GM19438 (cell line): ENCODE measurements around the gene SIGLEC6.

Experiments used
- ATAC-seq: cut with Tn5 transposase; IDR thresholded peaks from one replicate; pipeline ENCODE4 v1.9.1; 2021; ENCODE audit warnings: low read depth; ENCODE audit not compliant: unreplicated experiment

The SIGLEC6 gene

DNA sequence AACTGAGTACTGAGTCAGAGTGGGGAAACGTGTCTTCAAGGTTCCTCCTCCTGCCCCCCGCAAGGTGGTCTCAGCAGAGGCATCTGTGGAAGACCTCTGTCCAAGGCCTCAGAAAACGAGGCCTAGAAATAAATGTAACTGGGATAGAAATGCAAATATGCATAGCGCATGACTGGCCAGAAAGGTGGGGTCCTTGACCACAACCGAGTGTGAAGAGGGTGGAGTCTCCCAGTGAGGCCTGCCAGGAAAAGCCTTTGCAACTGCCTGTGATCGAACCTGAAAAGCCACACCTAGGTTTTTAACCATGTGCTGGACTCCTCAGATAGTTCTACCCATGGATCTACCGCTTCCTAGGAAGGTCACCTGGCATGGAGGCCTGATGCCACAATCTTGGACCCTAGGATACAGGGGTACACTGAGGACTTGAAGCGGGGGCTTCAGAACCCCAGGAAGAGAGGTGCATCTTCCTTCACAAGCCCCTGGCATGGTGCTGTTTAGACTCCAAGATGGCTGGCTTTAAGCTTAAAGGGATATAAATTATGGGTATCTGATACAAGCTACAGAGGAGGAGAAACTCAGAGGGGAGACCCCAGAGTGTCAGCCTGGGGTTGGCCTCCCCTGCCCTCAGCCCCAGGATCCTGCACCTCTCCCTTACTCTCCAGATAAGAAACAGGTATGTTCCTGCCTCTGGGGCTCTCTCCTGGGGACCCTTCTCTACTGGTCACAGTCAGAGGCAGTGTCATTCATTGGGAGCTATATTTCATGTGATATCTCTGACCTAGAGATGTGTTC is 18.3 kb upstream of the SIGLEC6 start:
- no peak for ATAC-seq

DNA sequence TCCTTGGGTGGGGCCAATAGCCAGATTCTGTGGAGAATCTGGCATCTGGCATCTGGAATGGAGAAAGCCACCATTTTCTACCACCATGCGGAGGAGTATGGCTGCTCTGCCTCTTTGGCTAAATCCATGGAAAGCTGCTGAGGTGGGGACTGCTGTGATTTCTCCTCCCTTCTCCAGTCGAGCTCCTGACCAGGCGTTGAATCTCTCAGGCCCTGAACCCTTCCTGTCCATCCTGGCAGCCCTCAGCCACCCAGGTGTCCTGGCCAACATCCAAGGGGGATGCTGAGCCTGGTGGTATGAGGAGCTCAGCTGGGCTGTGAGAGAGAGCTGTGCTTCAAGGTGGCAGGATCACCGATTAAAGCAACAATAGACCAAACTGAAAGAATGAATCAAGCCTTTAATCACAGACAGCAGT is 17.4 kb upstream of the SIGLEC6 start:
- ATAC-seq, result no peak

DNA sequence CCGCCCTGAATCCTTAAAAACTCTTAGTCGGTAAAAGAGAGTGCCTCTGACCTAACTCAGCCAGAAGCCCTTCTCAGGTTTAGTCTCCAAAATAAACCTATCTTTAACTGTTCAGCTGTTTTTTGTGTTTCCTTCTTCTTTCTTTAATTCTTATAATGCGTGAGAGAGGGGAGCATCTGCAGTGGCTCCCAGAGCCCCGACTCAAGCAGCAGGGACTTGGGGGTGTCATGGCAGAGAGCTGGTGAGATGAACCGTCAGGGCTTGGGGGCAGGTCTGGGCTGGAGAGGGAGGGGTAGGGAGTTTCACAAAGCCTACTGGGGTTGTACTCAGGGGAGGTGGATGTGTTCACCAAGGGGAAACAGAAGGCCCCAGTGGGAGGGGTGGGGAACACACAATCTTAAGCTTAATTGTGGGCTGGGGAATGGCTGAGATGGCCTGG is 16.8 kb upstream of the SIGLEC6 start:
- no peak for ATAC-seq

DNA sequence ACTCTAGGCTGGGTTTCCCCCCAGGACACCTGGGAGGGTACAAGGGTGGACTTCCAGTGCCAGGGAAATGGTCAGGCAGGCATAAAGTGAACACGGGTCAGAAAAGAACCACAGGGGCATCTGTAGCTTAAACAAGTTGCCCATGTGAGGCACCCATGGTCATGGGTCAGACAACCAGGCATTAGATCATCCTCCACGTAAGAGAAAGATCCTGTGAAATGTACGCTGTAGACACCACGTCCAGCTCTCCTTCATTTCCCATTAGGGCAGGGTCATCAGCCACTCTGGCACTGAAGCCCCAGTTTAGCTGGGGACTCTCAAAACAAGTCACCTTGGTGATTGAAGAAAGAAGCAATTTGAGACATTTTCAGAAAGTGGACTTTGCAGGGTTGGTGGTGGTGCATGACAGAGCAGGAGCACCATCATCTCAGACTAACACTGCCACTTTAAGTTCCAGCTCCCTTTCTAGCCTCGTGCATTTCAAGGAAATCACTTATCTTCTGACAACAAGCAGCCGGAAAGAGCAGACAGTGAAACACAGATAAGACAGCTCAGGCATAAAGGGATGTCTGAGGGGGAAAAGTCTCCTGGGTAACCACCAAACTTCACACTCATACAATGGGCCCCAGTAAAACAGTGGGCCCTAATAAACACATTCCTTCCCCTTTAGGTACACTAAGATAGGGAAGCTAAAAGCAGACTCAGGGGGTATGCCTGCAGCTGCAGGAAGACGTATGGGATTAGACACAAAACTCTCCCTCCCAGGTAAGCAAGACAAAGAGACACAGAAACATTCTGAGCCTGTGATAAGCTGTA is 16.1 kb upstream of the SIGLEC6 start:
- no peak for ATAC-seq

DNA sequence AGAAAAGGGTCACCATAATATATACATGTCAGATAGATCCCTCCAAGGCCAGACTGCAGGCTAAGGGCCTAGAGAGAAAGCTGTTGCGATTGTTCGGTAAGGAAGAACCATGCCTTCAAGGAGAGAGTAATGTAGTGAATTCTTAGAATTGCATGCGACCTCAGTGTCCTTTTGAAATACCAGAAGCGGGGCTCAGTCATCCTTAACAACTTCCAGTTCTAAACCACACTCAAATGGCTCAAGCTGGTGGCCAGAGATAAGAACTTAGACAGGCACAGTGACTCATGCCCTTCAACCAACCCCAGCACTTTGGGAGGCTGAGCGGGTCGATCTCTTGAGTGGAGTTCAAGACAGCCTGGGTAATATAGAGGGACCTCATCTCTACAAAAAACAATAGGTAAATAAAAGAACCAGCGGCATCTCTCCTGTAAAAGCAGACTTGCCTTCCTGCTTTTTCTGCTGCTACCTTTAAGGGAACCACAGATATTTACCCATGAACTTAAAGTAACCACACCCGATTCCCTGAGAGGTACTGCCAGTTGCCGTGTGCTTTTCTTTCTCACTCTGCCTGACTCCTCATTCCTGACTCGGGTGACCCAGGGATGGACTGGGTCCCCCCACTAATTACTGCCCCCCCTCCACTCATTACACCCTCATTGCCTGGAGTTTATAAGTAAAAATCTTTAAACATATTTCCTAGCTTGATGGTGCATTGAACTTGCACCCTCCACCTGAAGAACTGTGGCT is 15.4 kb upstream of the SIGLEC6 start:
- ATAC-seq, result no peak

DNA sequence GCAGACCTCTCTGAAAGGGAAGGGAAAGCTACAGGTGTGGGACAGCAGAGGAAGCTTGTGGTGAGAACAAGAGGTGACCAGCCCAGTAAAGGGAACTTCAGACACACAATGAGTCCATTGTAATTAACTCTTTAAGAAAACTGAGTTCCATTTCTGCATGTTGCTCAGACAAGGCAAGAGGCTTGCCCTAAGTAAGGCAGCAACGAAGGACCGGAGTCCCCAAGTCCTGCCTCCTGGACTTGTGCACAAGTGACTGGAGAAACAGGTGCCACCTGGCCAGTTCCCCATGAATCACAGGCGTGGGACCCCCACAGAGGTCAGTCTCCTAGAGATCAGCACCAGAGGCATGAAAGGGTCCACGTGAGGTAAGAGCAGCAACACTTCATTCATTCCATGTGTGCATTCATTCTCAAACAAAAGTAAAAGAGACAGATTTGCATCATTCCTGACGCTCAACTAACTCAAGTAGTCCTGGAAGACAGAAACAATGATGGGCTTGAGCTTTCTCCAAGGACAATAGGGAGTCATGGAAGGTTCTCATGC is 14.7 kb upstream of the SIGLEC6 start:
- no peak for ATAC-seq

DNA sequence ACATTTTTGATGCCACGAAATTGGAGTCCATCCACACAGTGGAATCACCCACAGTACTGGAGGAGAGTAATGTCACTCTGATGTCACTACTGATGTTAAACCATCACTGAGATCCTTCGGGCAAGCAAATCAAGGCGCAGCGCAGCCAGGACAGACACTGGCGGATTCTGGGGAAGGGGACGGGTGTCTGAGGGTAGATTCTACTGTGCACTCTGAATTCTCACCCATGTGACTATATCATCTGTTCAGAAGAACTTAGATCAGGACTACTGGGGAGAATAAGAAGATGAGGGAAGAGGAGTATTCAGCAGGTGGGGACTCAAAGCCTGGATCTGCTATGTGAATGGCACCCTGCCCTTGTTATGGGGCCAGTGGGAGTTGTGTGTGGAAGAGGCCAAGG is 12.6 kb upstream of the SIGLEC6 start:
- ATAC-seq, result no peak

DNA sequence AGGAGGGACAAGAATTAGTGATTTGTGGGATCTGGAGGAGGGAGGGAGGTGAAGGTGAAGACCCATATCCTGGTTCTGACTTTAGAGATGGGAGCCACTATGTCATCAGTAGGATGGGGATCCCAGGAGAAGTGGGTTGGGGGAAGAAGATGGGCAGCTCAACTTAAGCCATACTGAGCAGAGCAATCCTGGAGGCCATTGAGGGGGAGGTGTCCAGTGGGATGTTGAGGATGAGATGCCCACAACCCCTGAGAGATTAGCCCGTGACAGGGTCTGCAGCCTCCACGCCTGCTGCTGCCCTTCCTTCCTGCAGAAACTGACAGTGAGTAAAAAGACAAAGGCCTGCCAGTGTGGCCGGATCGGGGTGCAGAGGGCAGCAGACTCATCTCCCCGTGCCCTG is 11.2 kb upstream of the SIGLEC6 start:
- no peak for ATAC-seq

DNA sequence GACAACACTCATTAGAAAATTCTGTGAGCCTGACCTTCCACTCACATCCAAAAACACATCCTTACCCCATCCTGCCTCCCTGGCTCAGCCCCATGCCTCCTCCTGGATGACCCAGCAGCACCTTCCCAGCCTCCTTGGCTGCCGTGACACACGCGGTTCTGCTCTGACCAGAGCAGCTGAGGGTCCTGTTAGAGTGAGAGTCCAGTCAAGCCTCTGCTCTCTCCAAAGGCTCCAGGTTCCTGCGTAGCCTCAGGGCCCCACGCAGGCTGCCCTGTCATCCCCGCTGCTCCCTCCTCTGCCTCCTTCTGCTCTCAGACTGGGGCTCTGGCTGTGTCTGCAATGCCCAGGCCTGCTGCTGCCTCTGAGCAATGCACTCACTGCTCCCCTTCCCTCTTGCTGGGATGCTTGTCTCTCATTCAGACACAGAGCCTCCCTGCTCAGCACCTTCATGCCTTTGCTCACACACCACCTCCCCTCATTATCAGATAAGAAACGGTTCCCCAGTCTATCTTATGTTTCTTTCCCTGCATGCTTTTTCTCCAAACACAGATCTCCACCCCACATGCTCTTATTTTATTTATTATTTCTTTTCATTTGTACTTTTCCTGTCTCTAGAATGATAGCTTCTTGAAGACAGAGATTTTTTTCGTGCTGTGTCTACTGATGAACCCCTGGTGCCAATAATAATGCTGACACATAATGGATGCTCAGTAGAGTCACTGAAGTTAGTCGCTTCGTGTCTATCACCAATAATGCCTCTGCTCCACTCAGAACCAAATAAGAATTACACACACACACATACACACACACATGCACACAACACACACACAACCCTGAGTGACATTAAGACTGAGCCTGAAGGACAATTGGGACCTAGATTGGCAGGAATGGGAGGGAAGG is 10.2 kb upstream of the SIGLEC6 start:
- no peak for ATAC-seq

DNA sequence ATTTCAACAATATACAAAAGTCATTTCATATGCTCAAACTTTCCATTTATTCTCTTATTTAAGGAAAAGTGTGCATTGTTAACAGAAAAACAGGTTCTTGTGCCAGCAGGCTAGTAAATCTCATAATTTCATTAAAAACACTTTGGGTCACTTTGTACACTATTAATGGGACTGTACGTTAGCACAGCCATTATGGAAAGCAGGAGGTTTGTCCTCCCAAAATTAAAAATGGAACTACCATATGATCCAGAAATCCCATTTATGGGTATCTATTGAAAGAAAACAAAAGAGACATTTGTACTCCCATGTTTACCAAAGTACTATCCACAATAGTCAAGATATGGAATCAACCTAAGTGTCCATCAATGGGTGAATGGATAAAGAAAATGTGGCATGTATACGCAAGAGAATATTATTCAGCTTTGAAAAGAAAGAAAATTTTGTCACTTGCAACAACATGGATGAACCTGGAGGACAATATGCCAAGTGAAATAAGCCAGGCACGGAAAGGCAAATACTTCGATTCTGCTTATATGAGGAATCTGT is 8.4 kb upstream of the SIGLEC6 start:
- ATAC-seq, result no peak

DNA sequence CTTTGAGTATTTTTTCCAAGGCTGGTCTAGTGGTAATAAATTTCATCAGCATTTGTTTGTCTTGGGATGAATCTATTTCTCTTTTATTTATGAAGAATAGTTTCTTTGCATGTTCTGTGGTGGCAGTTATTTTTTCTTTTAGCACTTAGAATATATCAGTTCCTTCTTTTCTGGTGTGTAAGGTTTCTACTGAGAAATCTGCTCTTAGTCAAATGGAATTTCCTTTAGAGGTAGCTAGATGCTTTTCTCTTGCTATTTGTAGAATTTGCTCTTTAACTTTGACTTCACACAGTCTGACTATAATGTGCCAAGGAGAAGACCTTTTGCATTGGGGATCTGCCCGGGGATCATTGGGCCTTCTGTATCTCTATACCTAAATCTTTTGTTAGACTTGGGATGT is 4.1 kb upstream of the SIGLEC6 start:
- no peak for ATAC-seq

DNA sequence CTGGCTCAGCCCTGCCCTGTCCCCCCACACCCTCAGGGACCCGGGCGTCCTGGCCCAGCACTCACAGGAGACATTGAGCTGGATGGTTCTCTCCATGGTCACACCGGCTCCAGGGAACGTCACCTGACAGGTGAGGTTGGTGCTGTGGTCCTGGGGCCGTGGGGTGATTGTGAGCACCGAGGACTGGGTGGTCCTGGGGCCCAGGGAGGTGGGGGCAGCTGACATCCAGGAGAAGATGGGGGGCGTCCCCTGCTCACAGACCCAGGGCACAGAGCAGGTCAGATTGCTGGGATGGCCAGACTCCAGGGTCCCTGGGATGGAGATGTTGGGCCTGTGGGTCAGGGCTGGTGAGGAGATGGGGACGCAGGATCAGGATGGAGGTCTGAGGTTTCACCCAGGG is 854 bp downstream of the SIGLEC6 start:
- ATAC-seq, result no peak

DNA sequence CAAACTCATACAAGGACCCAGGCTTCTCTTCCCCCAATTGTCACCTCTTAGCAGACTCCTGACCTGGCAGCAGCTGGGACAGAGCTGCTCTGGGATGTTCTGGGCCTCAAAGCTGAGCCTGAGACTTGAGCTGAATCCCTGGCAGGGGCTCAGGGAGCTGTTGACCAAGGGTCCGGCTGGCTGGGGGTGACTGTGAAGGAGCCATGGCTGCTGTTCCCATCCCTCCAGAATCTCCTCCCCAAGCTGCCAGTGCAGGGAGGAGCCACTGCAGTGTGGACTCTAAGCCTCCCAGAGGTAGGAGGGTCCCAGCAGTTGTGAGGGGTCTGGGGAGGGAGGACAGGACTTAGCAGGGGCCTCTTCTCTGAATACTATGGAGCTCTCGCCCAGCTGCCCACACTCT is 2.2 kb downstream of the SIGLEC6 start:
- no peak for ATAC-seq

DNA sequence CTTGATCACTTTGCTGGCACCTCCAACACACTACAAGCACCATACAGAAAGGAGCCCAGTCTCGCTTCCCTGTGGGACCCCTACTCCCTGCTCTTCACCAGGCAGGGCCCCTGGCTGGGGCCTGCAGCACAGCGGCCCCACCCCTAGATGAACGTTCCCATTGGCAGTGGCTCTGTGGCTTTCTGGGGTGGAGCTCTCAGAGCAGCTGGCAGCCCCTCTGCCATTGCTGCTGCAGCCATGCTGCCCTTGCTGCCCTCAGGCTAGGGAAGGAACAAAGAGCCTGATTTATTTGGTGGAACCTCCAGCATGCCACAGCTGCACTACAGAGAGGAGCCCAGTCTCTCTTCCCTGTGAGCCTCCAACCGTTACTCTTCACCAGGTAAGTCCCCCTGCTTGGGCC is 5.8 kb downstream of the SIGLEC6 start:
- ATAC-seq, result no peak

DNA sequence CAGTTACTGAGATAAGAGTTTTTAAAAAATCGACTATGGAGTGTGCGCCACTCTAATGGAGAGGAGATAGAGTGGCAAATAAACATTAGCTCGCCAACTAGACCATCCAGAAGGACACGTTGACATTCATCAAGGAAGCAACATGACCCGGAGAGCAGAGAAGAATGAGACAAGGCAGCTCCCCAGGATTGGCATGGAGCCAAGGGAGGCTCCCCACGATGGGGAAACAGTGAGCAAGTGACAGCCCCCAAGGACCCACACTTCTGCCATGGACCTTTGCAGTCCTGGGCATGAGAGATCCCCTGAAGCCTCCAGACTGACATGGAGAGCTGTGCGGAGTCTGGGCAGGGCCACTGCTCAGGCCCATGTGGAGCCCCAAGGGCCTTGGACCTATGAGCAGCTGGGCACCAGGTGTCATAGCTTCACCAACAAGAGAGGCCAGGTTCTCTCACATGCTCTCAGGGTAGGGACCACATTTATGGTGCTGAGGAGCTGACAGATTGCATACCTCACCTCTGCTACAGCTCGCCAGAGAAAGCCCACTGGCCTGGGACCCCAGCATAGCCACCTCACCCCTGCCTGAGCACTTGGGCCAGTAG is 6.7 kb downstream of the SIGLEC6 start:
- ATAC-seq, result no peak

DNA sequence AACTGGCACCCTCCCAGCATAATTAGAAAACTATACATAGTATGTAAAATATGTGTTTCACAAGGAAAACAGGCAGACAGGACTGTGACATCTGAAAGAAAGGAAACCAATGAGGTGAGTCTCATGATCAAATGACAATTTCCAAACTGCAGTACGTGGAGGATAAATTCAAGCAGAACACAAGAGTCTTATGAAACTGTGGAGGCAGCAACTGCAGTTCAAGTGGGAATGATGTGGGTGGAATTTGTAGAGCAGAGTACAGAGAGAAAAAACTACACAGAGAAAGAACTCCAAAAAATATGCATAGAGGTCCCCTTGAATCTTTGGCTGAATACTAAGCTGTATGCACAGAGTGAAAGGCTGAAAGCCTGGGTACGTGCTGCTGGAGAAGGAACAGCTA is 9.7 kb downstream of the SIGLEC6 start:
- ATAC-seq, result no peak

DNA sequence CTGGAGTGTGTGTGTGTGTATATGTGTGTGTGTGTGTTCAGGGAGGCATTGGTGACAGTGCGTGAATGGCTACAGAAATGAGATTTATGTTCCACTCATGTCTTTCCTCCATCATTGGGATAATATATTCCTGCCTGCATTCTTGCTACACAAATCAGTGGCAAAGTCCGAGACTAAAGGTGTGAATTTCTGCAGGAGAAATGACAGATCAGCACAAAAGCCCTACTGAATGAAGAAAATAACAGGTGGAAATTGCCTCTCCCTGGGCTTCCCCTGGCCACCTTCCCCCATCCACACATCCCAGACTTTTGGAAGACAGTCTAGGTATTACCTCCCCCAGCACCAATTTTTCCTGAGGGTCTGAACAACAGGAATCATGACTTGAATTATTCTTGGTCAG is 10.1 kb downstream of the SIGLEC6 start:
- ATAC-seq, result no peak

DNA sequence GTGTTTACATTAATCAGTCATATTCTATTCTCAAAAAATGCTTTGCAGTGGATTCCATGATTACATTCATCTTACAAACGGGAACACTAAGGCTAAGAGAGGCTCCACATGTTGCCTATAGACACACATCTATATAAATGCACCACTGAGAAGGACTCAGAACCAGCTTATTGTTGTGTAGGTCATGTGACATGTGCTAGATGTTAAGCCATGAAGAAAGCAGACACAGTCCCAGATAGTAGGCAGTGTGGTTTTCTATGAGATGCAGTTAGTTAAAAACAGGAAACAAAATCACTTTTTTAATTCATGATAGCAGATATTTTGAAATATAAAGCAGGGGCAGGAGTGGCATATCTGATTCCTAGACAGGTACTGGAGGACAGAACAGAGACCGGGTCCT is 10.7 kb downstream of the SIGLEC6 start:
- no peak for ATAC-seq

DNA sequence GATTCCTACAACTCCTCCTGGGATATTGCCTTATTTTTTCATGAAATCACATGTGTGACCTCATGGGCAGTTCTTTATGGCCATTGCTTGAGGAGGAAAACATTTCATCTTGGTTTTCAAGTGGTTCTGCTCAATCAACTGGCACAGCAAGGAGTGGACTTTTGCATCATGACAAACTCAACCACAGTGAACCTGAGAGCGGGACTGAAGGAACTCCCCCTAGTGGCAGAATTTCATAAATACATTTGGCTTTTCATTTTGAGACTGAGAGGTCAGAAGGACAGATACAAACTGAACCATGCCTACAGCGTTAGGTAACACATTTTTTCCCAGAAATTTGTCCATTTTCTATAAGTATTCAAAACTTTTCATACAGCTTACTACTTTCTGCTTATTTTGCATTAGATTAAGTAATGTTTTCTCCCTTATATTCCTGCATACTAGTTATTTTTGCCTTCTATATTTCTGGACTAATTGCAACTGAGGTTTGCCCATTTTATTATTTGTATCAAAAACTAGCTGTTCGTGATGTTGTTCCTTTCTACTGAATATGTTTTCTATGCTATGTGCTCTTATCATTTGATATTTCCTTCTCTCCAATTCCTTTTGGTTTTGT is 16.5 kb downstream of the SIGLEC6 start:
- ATAC-seq, result no peak
